GM21737 (cell line): Measurements from ENCODE around the gene POU2AF2.

Experiments used
- ATAC-seq: cut with Tn5 transposase; IDR thresholded peaks from one replicate; pipeline ENCODE4 v1.9.1; 2021; ENCODE audit warnings: mild to moderate bottlenecking, moderate library complexity; ENCODE audit not compliant: unreplicated experiment

The POU2AF2 gene

GRCh38 chr11:111327908-111328624 is 82.5 kb downstream of the POU2AF2 start:
- no peak for ATAC-seq

- no peak for ATAC-seq
Observed at GRCh38 chr11:111329306-111330204, 84.0 kb downstream of the POU2AF2 start.

GRCh38 chr11:111330234-111330893 is 84.8 kb downstream of the POU2AF2 start:
- no peak for ATAC-seq

- ATAC-seq, result no peak
Observed at GRCh38 chr11:111331711-111332479, 86.4 kb downstream of the POU2AF2 start.

- ATAC-seq, result no peak
Observed at GRCh38 chr11:111334532-111335502, 89.3 kb downstream of the POU2AF2 start.

GRCh38 chr11:111335549-111335948 is 90.0 kb downstream of the POU2AF2 start:
- no peak for ATAC-seq
